Panc1 (cell line): Measurements from ENCODE around the gene APBB2. TPM values are rescaled to one million over a fixed set of nuclear protein-coding genes. Genes with fewer than 3 reads are reported as not detected.

Source experiments
- ATAC-seq: fragments of 200-7000 bp; cut with Tn5 transposase; 2 replicates; pipeline ENCODE4 v1.9.1; 2020; ENCODE audit warnings: mild to moderate bottlenecking, moderate library complexity
- BruUV-seq: library from RNA; stranded (reverse); fragments of 400-500 nt; replicated peaks from 2 replicates; lab custom pipeline; 2021; lab: Mats Ljungman, UMichigan
- CTCF ChIA-PET: fragments of 300-600 bp; sonication (Branson Sonifier 250); formaldehyde crosslinking; loops from one replicate; lab custom pipeline; 2022; ENCODE audit warnings: antibody characterized with exemption; lab: Charles Lee
- POLR2A ChIA-PET: fragments of 300-600 bp; sonication (Branson Sonifier 250); formaldehyde crosslinking; loops from one replicate; lab custom pipeline; 2022; ENCODE audit warnings: antibody characterized with exemption; lab: Charles Lee
- DNase-seq: peaks from one replicate; pipeline ENCODE4 v3.0.0-alpha.2; 2010; ENCODE audit warnings: low read depth, low spot score
- H3K27ac ChIP-seq: 2 replicates; pipeline ENCODE4 v1.5.1; 2011; ENCODE audit warnings: mild to moderate bottlenecking, low read length, inconsistent platforms
- H3K27me3 ChIP-seq: fragments of 200-500 bp; sonication (Bioruptor generic); 2 replicates; pipeline ENCODE4 v1.6.0; 2014; ENCODE audit warnings: low read length, inconsistent platforms; ENCODE audit not compliant: control insufficient read depth, insufficient read depth
- H3K36me3 ChIP-seq: fragments of 200-500 bp; sonication (Bioruptor generic); 2 replicates; pipeline ENCODE4 v1.5.1; 2014; ENCODE audit warnings: inconsistent platforms, mild to moderate bottlenecking, low read length, moderate library complexity; ENCODE audit not compliant: control insufficient read depth, insufficient read depth
- H3K4me1 ChIP-seq: 2 replicates; pipeline ENCODE4 v1.5.1; 2011; ENCODE audit warnings: inconsistent platforms, mild to moderate bottlenecking, low read length, moderate library complexity; ENCODE audit not compliant: control insufficient read depth, insufficient read depth
- H3K4me3 ChIP-seq, 2 experiments: 2 replicates each; pipeline ENCODE4 v1.5.1; 2011 to 2012; ENCODE audit warnings: low read depth in 2 of 2, low read length in 2 of 2, mild to moderate bottlenecking in 2 of 2, inconsistent platforms in 1 of 2, moderate library complexity in 1 of 2
- H3K9me3 ChIP-seq: fragments of 200-500 bp; sonication (Bioruptor generic); 2 replicates; pipeline ENCODE4 v1.5.1; 2014; ENCODE audit warnings: low read depth, mild to moderate bottlenecking, inconsistent platforms, low read length, moderate library complexity; ENCODE audit not compliant: control insufficient read depth, insufficient read depth
- CTCF ChIP-seq: fragments of 450-650 bp; IDR thresholded peaks from 2 replicates; pipeline ENCODE4 v1.5.1; 2017; ENCODE audit warnings: mild to moderate bottlenecking
- POLR2AphosphoS5 ChIP-seq: IDR thresholded peaks from 2 replicates; pipeline ENCODE4 v1.6.1; 2012; ENCODE audit warnings: mild to moderate bottlenecking, low read depth, low read length, moderate library complexity
- REST ChIP-seq, 2 experiments: IDR thresholded peaks; 2 replicates each; pipeline ENCODE4 v1.6.1; 2011 to 2012; ENCODE audit warnings: low read depth in 2 of 2, control low read depth in 1 of 2, low read length in 1 of 2, mild to moderate bottlenecking in 1 of 2, moderate library complexity in 1 of 2; ENCODE audit not compliant: insufficient read depth in 1 of 2
- SIN3A ChIP-seq: IDR thresholded peaks from 2 replicates; pipeline ENCODE4 v1.6.1; 2012; ENCODE audit warnings: low read depth, mild to moderate bottlenecking, low read length, moderate library complexity, borderline replicate concordance; ENCODE audit not compliant: insufficient read depth
- TCF7L2 ChIP-seq: IDR thresholded peaks from 2 replicates; pipeline ENCODE4 v1.6.1; 2011; ENCODE audit warnings: mild to moderate bottlenecking, low read depth, low read length, inconsistent platforms
- in situ Hi-C: cut with HindIII; loops from 2 replicates; pipeline ENCODE4 v1.10.0; 2016; ENCODE audit warnings: low sequenced_read_pairs, low pct_unique_long_range_greater_than_20kb
- intact Hi-C: fragments of 100-400 bp; cut with micrococcal nuclease; formaldehyde crosslinking; loops from one replicate; pipeline ENCODE4 v1.10.0; 2022; ENCODE audit not compliant: unreplicated experiment
- total RNA-seq: library from RNA; stranded (reverse); gene quantifications from one replicate; pipeline ENCODE4 v1.2.1, GENCODE V29; 2021; ENCODE audit not compliant: unreplicated experiment

APBB2 gene
- total RNA-seq, 1 experiment from 2014 or later, result 27.1 TPM

GRCh38 chr4:40842725-40843423 is 371.5 kb downstream of the APBB2 start:
- no peaks in the 10 kb centered on the region for H3K27me3 ChIP-seq
- in situ Hi-C loops, result no loop called here
- ChIA-PET CTCF (interaction anchor here (0.5 kb wide), 1 partner anchor 67 kb away, joined by 3 read pairs; no protein-coding TSS in a partner anchor), POLR2A (no interaction called here)
- no peak overlapping the region for H3K4me3 ChIP-seq
- H3K9me3 ChIP-seq, result no peaks in the 10 kb centered on the region
- intact Hi-C loops, result no loop called here
- H3K4me1 ChIP-seq, result no peaks in the 10 kb centered on the region
- no peak overlapping the region for H3K27ac ChIP-seq
- no peaks in the 10 kb centered on the region for H3K36me3 ChIP-seq
- DNase-seq (no peak), ATAC-seq (no peak)
- no peak for TF ChIP-seq SIN3A
- TF ChIP-seq POLR2AphosphoS5, result no peak
- BruUV-seq, result no TSS peak

GRCh38 chr4:40842318-40842717 is 372.0 kb downstream of the APBB2 start:
- no peaks in the 10 kb centered on the region for H3K9me3 ChIP-seq
- no peak overlapping the region for H3K4me3 ChIP-seq
- no peaks in the 10 kb centered on the region for H3K4me1 ChIP-seq
- H3K36me3 ChIP-seq, result no peaks in the 10 kb centered on the region
- POLR2A ChIA-PET, result no interaction called here
- no TSS peak for BruUV-seq
- in situ Hi-C loops, result no loop called here
- H3K27ac ChIP-seq, result no peak overlapping the region
- CTCF ChIA-PET, result no interaction called here
- intact Hi-C loops, result no loop called here
- no peak for DNase-seq
- no peak for ATAC-seq
- H3K27me3 ChIP-seq, result no peaks in the 10 kb centered on the region
- TF ChIP-seq REST (IDR thresholded peaks at IDR 0.05; ENCODE audit: insufficient read depth in 1 of 2, low read depth in 2 of 2, low read length in 1 of 2) (no peak), SIN3A (no peak), CTCF (no peak), POLR2AphosphoS5 (no peak)

GRCh38 chr4:40840985-40841571 is 373.3 kb downstream of the APBB2 start:
- ChIA-PET CTCF (interaction anchor here (0.6 to 1.4 kb wide), 2 partner anchors 57 to 103 kb away, joined by 3 to 7 read pairs; no protein-coding TSS in a partner anchor), POLR2A (no interaction called here)
- H3K27ac ChIP-seq, result no peak overlapping the region
- no peaks in the 10 kb centered on the region for H3K9me3 ChIP-seq
- no peaks in the 10 kb centered on the region for H3K27me3 ChIP-seq
- TF ChIP-seq POLR2AphosphoS5, result no peak
- no peak for TF ChIP-seq SIN3A
- no peak for TF ChIP-seq REST (IDR thresholded peaks at IDR 0.05; ENCODE audit: insufficient read depth in 1 of 2, low read depth in 2 of 2, low read length in 1 of 2)
- peak; percentile 81 for TF ChIP-seq CTCF
- TF ChIP-seq TCF7L2, result no peak
- no peaks in the 10 kb centered on the region for H3K36me3 ChIP-seq
- intact Hi-C loops, result no loop called here
- DNase-seq (peak; percentile 72), ATAC-seq (peak; percentile 93)
- no peak overlapping the region for H3K4me3 ChIP-seq
- H3K4me1 ChIP-seq, result no peaks in the 10 kb centered on the region
- BruUV-seq, result no TSS peak
- in situ Hi-C loops, result no loop called here
